GM19467 (cell line): ENCODE data around the gene SF3B2.
"Not testable (repeated sequence)": the region's sequence is repeated elsewhere in the genome, so short reads cannot be mapped to it uniquely, and the experiment has no call there.

Experiments
- ATAC-seq: cut with Tn5 transposase; IDR thresholded peaks from one replicate; pipeline ENCODE4 v1.9.1; 2021; ENCODE audit warnings: mild to moderate bottlenecking, moderate library complexity; ENCODE audit not compliant: unreplicated experiment

Gene SF3B2

GRCh38 chr11:66016793-66017177, 35.4 kb upstream of the SF3B2 start:
- ATAC-seq: no peak

- no peak for ATAC-seq
Measured at GRCh38 chr11:66017321-66017720, 34.8 kb upstream of the SF3B2 start.

GRCh38 chr11:66020212-66020611, 32.0 kb upstream of the SF3B2 start:
- ATAC-seq: no peak

- no peak for ATAC-seq
Measured at GRCh38 chr11:66020618-66021357, 31.4 kb upstream of the SF3B2 start.

- no peak for ATAC-seq
Measured at GRCh38 chr11:66022401-66023185, 29.6 kb upstream of the SF3B2 start.

- not testable (repeated sequence) for ATAC-seq
Measured at GRCh38 chr11:66023186-66023440, 29.1 kb upstream of the SF3B2 start.

GRCh38 chr11:66026017-66026529, 26.1 kb upstream of the SF3B2 start, which contains the start of gene CATSPER1:
TSS of gene CATSPER1 (minus strand) at chr11:66026479. CDS start at chr11:66026379, 100 bp downstream.
- no peak for ATAC-seq

- ATAC-seq: no peak
Measured at GRCh38 chr11:66032957-66033735, 19.0 kb upstream of the SF3B2 start.

GRCh38 chr11:66035653-66036333, 16.4 kb upstream of the SF3B2 start:
- ATAC-seq: no peak

GRCh38 chr11:66036334-66036710, 15.8 kb upstream of the SF3B2 start:
- no peak for ATAC-seq

GRCh38 chr11:66037327-66037726, 14.8 kb upstream of the SF3B2 start:
- no peak for ATAC-seq

GRCh38 chr11:66039765-66040164, 12.4 kb upstream of the SF3B2 start:
- no peak for ATAC-seq

- ATAC-seq: no peak
Measured at GRCh38 chr11:66042227-66042995, 9.8 kb upstream of the SF3B2 start.

GRCh38 chr11:66042996-66043906, 8.9 kb upstream of the SF3B2 start:
- ATAC-seq: no peak

- ATAC-seq: no peak
Measured at GRCh38 chr11:66044757-66045156, 7.4 kb upstream of the SF3B2 start.

- ATAC-seq: peak; percentile 70
Measured at GRCh38 chr11:66045177-66045639, 7.0 kb upstream of the SF3B2 start.

GRCh38 chr11:66046901-66047300, 5.3 kb upstream of the SF3B2 start:
- ATAC-seq: no peak

- ATAC-seq: no peak
Measured at GRCh38 chr11:66047541-66048365, 4.4 kb upstream of the SF3B2 start.
